ENCODE data around the gene ANKRD55. TPM values are rescaled to one million over a fixed set of nuclear protein-coding genes. Genes with fewer than 3 reads are reported as not detected.

ANKRD55 gene
- total RNA-seq, 1 experiment from 2014 or later = not detected

DNA sequence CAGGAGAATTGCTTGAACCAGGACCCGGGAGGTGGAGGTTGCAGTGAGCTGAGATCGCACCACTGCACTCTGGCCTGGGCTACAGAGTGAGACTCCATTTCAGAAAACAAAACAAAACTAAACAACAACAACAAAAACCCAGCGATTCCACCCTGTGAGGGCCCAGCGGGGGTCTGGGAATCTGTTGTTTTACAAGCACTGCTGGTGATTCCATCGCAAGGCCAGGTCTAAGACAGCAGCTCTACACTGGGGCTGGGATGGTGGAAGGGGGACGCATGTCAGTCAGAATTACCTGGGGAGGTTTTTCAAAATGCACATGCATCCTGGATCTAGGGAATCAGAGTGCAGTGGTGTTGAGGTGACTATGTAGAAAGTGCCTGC lies 90.9 kb downstream of the ANKRD55 start:
- no peaks in the 10 kb centered on the region for H3K9me3 ChIP-seq (ENCODE audit: low read length)
- intact Hi-C loops (cut with micrococcal nuclease) = no loop called here
- no TSS peak for BruUV-seq (replicated peaks)
- ChIA-PET POLR2A (ENCODE audit: unreplicated experiment) (no interaction called here), CTCF (no interaction called here)
- H3K4me2 ChIP-seq (ENCODE audit: low read length) = no peak overlapping the region
- H3K4me3 ChIP-seq (ENCODE audit: low read length) = no peak overlapping the region
- H3F3A ChIP-seq (ENCODE audit: low read length, unreplicated experiment) = no peaks in the 10 kb centered on the region
- H3K36me3 ChIP-seq (ENCODE audit: low read depth, low read length) = no peaks in the 10 kb centered on the region
- no peaks in the 10 kb centered on the region for H3K79me2 ChIP-seq (ENCODE audit: low read length)
- H4K20me1 ChIP-seq (ENCODE audit: low read length) = no peaks in the 10 kb centered on the region
- no peak for TF ChIP-seq EZH2phosphoT487 (IDR thresholded peaks at IDR 0.05; ENCODE audit: borderline replicate concordance, low read length)
- TF ChIP-seq, protein P1, sequence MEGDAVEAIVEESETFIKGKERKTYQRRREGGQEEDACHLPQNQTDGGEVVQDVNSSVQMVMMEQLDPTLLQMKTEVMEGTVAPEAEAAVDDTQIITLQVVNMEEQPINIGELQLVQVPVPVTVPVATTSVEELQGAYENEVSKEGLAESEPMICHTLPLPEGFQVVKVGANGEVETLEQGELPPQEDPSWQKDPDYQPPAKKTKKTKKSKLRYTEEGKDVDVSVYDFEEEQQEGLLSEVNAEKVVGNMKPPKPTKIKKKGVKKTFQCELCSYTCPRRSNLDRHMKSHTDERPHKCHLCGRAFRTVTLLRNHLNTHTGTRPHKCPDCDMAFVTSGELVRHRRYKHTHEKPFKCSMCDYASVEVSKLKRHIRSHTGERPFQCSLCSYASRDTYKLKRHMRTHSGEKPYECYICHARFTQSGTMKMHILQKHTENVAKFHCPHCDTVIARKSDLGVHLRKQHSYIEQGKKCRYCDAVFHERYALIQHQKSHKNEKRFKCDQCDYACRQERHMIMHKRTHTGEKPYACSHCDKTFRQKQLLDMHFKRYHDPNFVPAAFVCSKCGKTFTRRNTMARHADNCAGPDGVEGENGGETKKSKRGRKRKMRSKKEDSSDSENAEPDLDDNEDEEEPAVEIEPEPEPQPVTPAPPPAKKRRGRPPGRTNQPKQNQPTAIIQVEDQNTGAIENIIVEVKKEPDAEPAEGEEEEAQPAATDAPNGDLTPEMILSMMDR (conservative IDR thresholded peaks at IDR 0.05; ENCODE audit: low read depth, low read length) = no peak
- TF ChIP-seq EZH2 (IDR thresholded peaks at IDR 0.05; ENCODE audit: low read length, unreplicated experiment) = no peak
- H3K9me2 ChIP-seq (replicated peaks; ENCODE audit: low read length) = no peaks in the 10 kb centered on the region
- ATAC-seq (no peak), DNase-seq (no peak)
- no peak overlapping the region for H3K9ac ChIP-seq (ENCODE audit: low read length)
- no peaks in the 10 kb centered on the region for H3K27me3 ChIP-seq (ENCODE audit: low read length)
- no peak overlapping the region for H2AFZ ChIP-seq (ENCODE audit: low read length)
- no peak overlapping the region for H3K27ac ChIP-seq (ENCODE audit: low read length)
- peaks cover 9% of the 10 kb centered on the region for H3K4me1 ChIP-seq (ENCODE audit: insufficient read depth, low read length)

DNA sequence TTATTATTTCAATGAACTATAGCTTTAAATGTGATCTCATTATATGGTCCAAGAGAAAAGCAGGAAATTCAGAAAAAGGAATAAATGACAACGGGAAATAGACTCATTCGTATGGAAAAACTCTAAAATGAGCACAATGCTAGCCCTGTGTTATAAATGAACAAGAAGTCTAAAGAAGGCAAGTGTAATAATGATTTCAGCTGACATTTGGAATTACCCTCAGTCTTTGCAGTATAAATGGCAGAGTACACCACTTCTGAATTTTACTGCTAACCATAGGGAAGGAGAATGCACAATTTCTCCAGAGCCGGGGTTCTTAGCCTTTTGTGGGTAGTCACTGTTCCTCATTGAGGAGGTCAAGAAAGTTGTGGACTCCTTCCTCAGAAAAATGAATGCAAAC lies 93.1 kb downstream of the ANKRD55 start:
- intact Hi-C loops (cut with micrococcal nuclease) = no loop called here
- no TSS peak for BruUV-seq (replicated peaks)
- Histone ChIP-seq H3F3A (ENCODE audit: low read length, unreplicated experiment) (no peaks in the 10 kb centered on the region), H3K4me3 (ENCODE audit: low read length) (no peak overlapping the region), H3K79me2 (ENCODE audit: low read length) (no peaks in the 10 kb centered on the region), H3K27ac (ENCODE audit: low read length) (no peak overlapping the region), H2AFZ (ENCODE audit: low read length) (no peak overlapping the region), H3K4me2 (ENCODE audit: low read length) (no peak overlapping the region), H3K36me3 (ENCODE audit: low read depth, low read length) (no peaks in the 10 kb centered on the region), H3K9me3 (ENCODE audit: low read length) (no peaks in the 10 kb centered on the region), H4K20me1 (ENCODE audit: low read length) (no peaks in the 10 kb centered on the region), H3K9ac (ENCODE audit: low read length) (no peak overlapping the region), H3K27me3 (ENCODE audit: low read length) (no peaks in the 10 kb centered on the region), H3K9me2 (replicated peaks; ENCODE audit: low read length) (no peaks in the 10 kb centered on the region), H3K4me1 (ENCODE audit: insufficient read depth, low read length) (peaks cover 9% of the 10 kb centered on the region)
- POLR2A ChIA-PET (ENCODE audit: unreplicated experiment) = no interaction called here
- TF ChIP-seq, protein P1 (conservative IDR thresholded peaks at IDR 0.05; ENCODE audit: low read depth, low read length) = no peak
- no peak for TF ChIP-seq EZH2 (IDR thresholded peaks at IDR 0.05; ENCODE audit: low read length, unreplicated experiment)
- no peak for TF ChIP-seq EZH2phosphoT487 (IDR thresholded peaks at IDR 0.05; ENCODE audit: borderline replicate concordance, low read length)
- ATAC-seq (no peak), DNase-seq (no peak)
- CTCF ChIA-PET = no interaction called here

DNA sequence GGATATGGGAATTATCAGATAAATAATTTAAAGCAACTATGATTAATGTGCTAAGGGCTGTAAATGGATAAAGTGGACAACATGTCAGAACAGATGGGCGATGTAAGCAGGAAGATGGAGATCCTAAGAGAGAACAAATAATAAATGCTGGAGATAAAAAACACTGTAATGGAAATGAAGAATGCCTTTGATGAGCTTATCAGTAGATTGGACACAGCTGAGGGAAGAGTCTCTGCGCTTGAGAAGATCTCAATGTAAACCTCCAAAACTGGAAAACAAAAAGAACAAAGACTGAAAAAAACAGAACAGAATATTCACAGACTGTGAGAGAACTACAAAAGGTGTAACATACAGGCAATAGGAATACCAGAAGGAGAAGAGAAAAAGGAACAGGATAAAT lies 102.5 kb downstream of the ANKRD55 start:
- ATAC-seq (no peak), DNase-seq (no peak)
- intact Hi-C loops (cut with micrococcal nuclease) = no loop called here

More for the DNA sequence above, 102.5 kb downstream of the ANKRD55 start:
- Histone ChIP-seq H3K27ac (ENCODE audit: low read length) (no peak overlapping the region), H3K4me2 (ENCODE audit: low read length) (no peak overlapping the region), H3K4me3 (ENCODE audit: low read length) (no peak overlapping the region), H4K20me1 (ENCODE audit: low read length) (no peaks in the 10 kb centered on the region), H2AFZ (ENCODE audit: low read length) (no peak overlapping the region), H3K27me3 (ENCODE audit: low read length) (no peaks in the 10 kb centered on the region), H3K79me2 (ENCODE audit: low read length) (no peaks in the 10 kb centered on the region), H3K36me3 (ENCODE audit: low read depth, low read length) (no peaks in the 10 kb centered on the region), H3K9me2 (replicated peaks; ENCODE audit: low read length) (no peaks in the 10 kb centered on the region), H3K9ac (ENCODE audit: low read length) (no peak overlapping the region), H3K9me3 (ENCODE audit: low read length) (no peaks in the 10 kb centered on the region), H3F3A (ENCODE audit: low read length, unreplicated experiment) (no peaks in the 10 kb centered on the region), H3K4me1 (ENCODE audit: insufficient read depth, low read length) (peaks cover 8% of the 10 kb centered on the region; the same call in 1 of the 2 replicates)
- no TSS peak for BruUV-seq (replicated peaks)
- ChIA-PET POLR2A (ENCODE audit: unreplicated experiment) (no interaction called here), CTCF (no interaction called here)
- TF ChIP-seq EZH2 (IDR thresholded peaks at IDR 0.05; ENCODE audit: low read length, unreplicated experiment) (no peak), EZH2phosphoT487 (IDR thresholded peaks at IDR 0.05; ENCODE audit: borderline replicate concordance, low read length) (no peak)
- TF ChIP-seq, protein P1 (conservative IDR thresholded peaks at IDR 0.05; ENCODE audit: low read depth, low read length) = no peak
